ENCODE data around the gene WIPF1.

Gene WIPF1

DNA sequence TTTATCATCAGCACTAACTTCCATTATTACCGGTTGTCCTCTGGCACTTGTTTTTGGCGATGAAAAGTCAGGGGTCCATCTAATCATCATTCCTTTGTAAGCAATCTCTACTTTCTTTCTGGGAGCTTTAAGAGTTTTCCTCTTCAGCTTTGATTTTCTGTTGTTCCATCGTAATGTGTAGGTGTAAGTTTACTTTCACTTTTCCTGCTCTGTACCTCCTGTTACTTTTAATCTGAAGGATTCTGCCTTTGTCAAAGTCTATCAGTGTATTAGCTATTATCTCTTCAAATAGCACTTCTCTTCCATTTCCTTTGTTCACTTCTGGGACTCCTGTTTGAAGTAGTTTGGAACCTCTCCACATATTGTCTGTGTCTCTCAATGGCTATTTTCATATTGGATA lies 85.3 kb downstream of the WIPF1 start:
- no peak overlapping the region for H3K27ac ChIP-seq (ENCODE audit: low read depth, low read length)
- peaks cover 0 to 31% (median 17%) of the 10 kb centered on the region in 5 donors for H3K9me3 ChIP-seq (ENCODE audit: control insufficient read depth in 5 of 5, low read length in 5 of 5)
- no peak overlapping the region for H3K4me3 ChIP-seq (ENCODE audit: low read depth in 1 of 5, low read length in 5 of 5)
- no peaks in the 10 kb centered on the region for H3K36me3 ChIP-seq (ENCODE audit: control insufficient read depth in 5 of 5, insufficient read depth in 5 of 5, low read length in 5 of 5)
- no peaks in the 10 kb centered on the region for H3K4me1 ChIP-seq (ENCODE audit: control insufficient read depth in 5 of 5, insufficient read depth in 5 of 5, low read length in 5 of 5)
- H3K9ac ChIP-seq (ENCODE audit: low read length in 5 of 5): no peak overlapping the region
- H3K27me3 ChIP-seq (ENCODE audit: control insufficient read depth in 5 of 5, insufficient read depth in 4 of 5, low read length in 5 of 5): no peaks in the 10 kb centered on the region

DNA sequence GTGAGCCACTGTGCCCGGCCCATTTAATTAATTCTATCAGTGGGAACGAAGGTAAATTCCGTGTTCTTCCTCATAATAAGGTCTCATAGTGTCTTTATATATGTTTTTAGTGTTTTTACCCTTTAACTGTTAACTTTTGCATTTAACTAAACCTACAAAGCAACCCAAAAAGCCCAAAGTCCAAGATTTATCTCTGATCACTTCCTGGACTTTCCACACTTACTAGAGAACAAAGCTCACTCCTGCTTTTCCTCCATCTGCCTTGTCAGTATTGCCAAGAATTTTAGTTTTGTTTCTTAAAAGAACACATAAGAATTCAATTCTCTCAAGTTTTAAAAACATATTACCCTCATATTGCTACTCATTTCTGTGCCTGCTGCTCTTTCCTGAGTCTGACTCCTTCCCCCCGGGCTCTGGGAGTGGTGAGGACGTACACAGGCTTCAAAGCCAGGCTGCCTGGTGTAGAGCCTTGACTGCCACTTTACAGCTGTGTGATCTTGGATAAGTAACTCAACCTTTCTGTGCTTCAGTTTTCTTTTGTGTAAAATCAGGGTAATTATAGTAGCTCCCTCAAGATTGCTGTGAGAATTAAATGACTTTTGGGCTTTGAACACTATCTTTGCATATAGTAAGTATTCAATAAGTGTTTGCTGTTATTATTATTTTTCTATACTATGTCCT lies 85.9 kb downstream of the WIPF1 start:
- no peaks in the 10 kb centered on the region for H3K27me3 ChIP-seq (ENCODE audit: control insufficient read depth in 5 of 5, insufficient read depth in 4 of 5, low read length in 5 of 5)
- H3K4me1 ChIP-seq (ENCODE audit: control insufficient read depth in 5 of 5, insufficient read depth in 5 of 5, low read length in 5 of 5): no peaks in the 10 kb centered on the region
- no peak overlapping the region for H3K9ac ChIP-seq (ENCODE audit: low read length in 5 of 5)
- no peak overlapping the region for H3K27ac ChIP-seq (ENCODE audit: low read depth, low read length)
- H3K9me3 ChIP-seq (ENCODE audit: control insufficient read depth in 5 of 5, low read length in 5 of 5): peaks cover 0 to 31% (median 23%) of the 10 kb centered on the region in 5 donors
- H3K4me3 ChIP-seq (ENCODE audit: low read depth in 1 of 5, low read length in 5 of 5): no peak overlapping the region
- H3K36me3 ChIP-seq (ENCODE audit: control insufficient read depth in 5 of 5, insufficient read depth in 5 of 5, low read length in 5 of 5): no peaks in the 10 kb centered on the region

DNA sequence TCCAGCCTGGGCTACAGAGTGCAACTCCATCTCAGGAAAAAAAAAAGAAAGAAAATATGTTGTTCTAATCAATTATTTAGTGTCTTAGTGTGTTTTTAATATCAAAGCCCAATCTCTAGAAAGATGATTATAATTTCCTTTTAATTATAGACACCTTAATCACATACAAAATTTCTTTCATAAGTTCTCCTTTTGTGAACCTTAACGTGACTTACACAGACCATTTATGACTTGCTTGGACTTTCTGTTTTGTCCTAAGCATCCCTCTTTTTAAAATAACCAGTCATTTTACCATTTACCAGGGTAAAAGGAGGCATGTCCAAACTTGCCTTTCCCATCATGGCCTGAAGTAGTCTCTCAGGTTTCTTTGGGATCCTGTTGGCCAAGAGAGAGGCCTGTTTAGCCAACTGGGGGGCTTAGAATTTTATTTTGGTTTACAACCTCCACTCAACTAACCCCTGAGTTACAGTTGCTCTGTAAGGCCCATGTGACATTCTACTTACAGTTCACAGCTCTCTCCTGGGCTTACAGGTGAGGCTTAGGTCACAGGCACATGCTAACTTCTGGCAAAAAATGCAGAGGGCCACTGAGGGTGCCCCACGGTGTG lies 86.9 kb downstream of the WIPF1 start:
- Histone ChIP-seq H3K27ac (ENCODE audit: low read depth, low read length) (no peak overlapping the region), H3K4me3 (ENCODE audit: low read depth in 1 of 5, low read length in 5 of 5) (no peak overlapping the region), H3K4me1 (ENCODE audit: control insufficient read depth in 5 of 5, insufficient read depth in 5 of 5, low read length in 5 of 5) (no peaks in the 10 kb centered on the region), H3K9ac (ENCODE audit: low read length in 5 of 5) (no peak overlapping the region), H3K9me3 (ENCODE audit: control insufficient read depth in 5 of 5, low read length in 5 of 5) (peaks cover 0 to 31% (median 23%) of the 10 kb centered on the region in 5 donors), H3K36me3 (ENCODE audit: control insufficient read depth in 5 of 5, insufficient read depth in 5 of 5, low read length in 5 of 5) (no peaks in the 10 kb centered on the region), H3K27me3 (ENCODE audit: control insufficient read depth in 5 of 5, insufficient read depth in 4 of 5, low read length in 5 of 5) (no peaks in the 10 kb centered on the region)

All from subcutaneous abdominal adipose tissue (tissue), 5 donors.